Mammary epithelial cell (primary cell): ENCODE results near the gene ZBTB25.

ENCODE experiments used
- EZH2 ChIP-seq: IDR thresholded peaks from 2 replicates; pipeline ENCODE4 v1.6.1; 2012; ENCODE audit warnings: low read length, inconsistent platforms, borderline replicate concordance
- TF ChIP-seq, protein P1 (sequence below), 2 donors: IDR thresholded peaks in 1 of 2; conservative IDR thresholded peaks in 1 of 2; 2 replicates each; pipeline ENCODE4 v1.5.1; 2011 to 2012; ENCODE audit warnings: inconsistent platforms in 2 of 2, low read length in 2 of 2, mild to moderate bottlenecking in 2 of 2, control low read depth in 1 of 2, low read depth in 1 of 2; ENCODE audit not compliant: insufficient read depth in 1 of 2; ENCODE audit errors: extremely low read depth in 1 of 2

- TF ChIP-seq, protein P1, sequence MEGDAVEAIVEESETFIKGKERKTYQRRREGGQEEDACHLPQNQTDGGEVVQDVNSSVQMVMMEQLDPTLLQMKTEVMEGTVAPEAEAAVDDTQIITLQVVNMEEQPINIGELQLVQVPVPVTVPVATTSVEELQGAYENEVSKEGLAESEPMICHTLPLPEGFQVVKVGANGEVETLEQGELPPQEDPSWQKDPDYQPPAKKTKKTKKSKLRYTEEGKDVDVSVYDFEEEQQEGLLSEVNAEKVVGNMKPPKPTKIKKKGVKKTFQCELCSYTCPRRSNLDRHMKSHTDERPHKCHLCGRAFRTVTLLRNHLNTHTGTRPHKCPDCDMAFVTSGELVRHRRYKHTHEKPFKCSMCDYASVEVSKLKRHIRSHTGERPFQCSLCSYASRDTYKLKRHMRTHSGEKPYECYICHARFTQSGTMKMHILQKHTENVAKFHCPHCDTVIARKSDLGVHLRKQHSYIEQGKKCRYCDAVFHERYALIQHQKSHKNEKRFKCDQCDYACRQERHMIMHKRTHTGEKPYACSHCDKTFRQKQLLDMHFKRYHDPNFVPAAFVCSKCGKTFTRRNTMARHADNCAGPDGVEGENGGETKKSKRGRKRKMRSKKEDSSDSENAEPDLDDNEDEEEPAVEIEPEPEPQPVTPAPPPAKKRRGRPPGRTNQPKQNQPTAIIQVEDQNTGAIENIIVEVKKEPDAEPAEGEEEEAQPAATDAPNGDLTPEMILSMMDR (conservative IDR thresholded peaks at IDR 0.05 in 1 of 2, IDR thresholded peaks at IDR 0.05 in 1 of 2; ENCODE audit: extremely low read depth in 1 of 2, insufficient read depth in 1 of 2, low read depth in 1 of 2, low read length in 2 of 2): no peak
- peak; percentile 14 for TF ChIP-seq EZH2
Observed at GRCh38 chr14:64541972-64542835, 38.6 kb upstream of the ZBTB25 start.
